ENCODE measurements around the gene CCR7.

The CCR7 gene

DNA sequence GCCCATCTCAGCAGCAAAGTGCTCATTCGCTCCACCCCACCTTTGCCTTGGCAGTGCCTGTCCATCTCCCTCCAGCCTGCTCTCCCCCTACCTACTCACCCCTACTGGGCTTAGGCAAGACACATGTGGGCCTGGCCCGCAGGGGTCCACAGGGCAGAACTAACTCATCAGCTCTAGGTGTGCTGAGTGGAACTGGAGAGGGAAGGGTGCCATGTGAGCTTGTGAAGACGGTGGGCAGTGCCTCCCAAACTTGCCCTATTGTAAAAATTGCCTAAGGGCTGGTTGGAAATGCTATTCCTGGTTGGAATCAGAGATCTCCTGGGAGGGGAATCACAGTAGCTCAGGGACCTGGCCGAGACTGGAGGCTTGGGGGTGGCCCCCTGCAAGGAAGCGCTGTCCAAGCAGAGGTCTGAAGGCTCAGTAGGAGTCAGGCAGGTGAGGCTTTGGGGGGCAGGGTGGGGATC, 34.7 kb downstream of the CCR7 start:
- Histone ChIP-seq H3K4me1 (ENCODE audit: control insufficient read depth, insufficient read depth, low read length) (no peaks in the 10 kb centered on the region), H3K27ac (ENCODE audit: extremely low read depth, low read depth, low read length) (no peak overlapping the region), H3K9me3 (ENCODE audit: control insufficient read depth, insufficient read depth, low read depth, low read length) (no peaks in the 10 kb centered on the region), H3K4me3 (ENCODE audit: low read depth, low read length) (no peak overlapping the region), H3K36me3 (ENCODE audit: control insufficient read depth in 2 of 2, insufficient read depth in 1 of 2, low read length in 2 of 2) (no peaks in the 10 kb centered on the region)
- ChIA-PET POLR2A (no interaction called here), CTCF (interaction anchor here (0.7 to 12.0 kb wide), 7 partner anchors 16 to 173 kb away, joined by 3 to 194 read pairs (median 58); partner anchors contain the start of gene IGFBP4)
- peak; percentile 43 for TF ChIP-seq ZIC2 (tag by site-specific recombination; IDR thresholded peaks at IDR 0.05)
- peak; percentile 90 for TF ChIP-seq GLIS1 (tag by site-specific recombination; IDR thresholded peaks at IDR 0.05)
- TF ChIP-seq ZNF792 (tag by site-specific recombination; IDR thresholded peaks at IDR 0.05), result no peak

DNA sequence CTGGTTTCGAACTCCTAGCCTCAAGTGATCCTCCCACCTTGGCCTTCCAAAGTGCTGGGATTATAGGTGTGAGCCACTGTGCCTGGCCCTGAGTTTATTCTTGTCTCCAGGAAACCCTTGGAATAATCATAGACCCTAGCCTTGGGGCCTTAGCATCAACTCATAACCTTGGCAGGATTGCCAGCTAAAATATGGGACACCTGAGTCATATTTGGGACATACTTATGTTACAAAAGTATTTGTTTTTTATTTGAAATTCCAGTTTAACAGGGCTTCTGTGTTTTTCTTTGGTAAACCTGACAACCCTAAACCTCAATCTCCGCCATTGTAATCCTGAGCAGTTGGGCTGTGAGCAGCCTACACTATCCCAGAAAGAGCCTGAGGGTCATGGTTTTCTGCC, 35.3 kb downstream of the CCR7 start:
- H3K27ac ChIP-seq (ENCODE audit: extremely low read depth, low read depth, low read length), result no peak overlapping the region
- H3K9me3 ChIP-seq (ENCODE audit: control insufficient read depth, insufficient read depth, low read depth, low read length), result no peaks in the 10 kb centered on the region
- CTCF ChIA-PET, result interaction anchor here (0.7 to 12.0 kb wide), 7 partner anchors 17 to 173 kb away, joined by 3 to 194 read pairs (median 58); partner anchors contain the start of gene IGFBP4
- no peaks in the 10 kb centered on the region for H3K36me3 ChIP-seq (ENCODE audit: control insufficient read depth in 2 of 2, insufficient read depth in 1 of 2, low read length in 2 of 2)
- POLR2A ChIA-PET, result no interaction called here
- TF ChIP-seq ZNF585B (tag by site-specific recombination; IDR thresholded peaks at IDR 0.05) (no peak), ZNF626 (tag by site-specific recombination; IDR thresholded peaks at IDR 0.05) (no peak), ZNF10 (tag by site-specific recombination; IDR thresholded peaks at IDR 0.05) (no peak), ZFHX2 (tag by site-specific recombination; conservative IDR thresholded peaks at IDR 0.05) (no peak), ZNF549 (tag by site-specific recombination; IDR thresholded peaks at IDR 0.05) (no peak), ZNF76 (tag by site-specific recombination; IDR thresholded peaks at IDR 0.05; ENCODE audit: borderline replicate concordance, low read depth) (no peak), ZNF548 (tag by site-specific recombination; IDR thresholded peaks at IDR 0.05) (no peak), REPIN1 (tag by site-specific recombination; IDR thresholded peaks at IDR 0.05; ENCODE audit: low read depth) (no peak), ZNF610 (tag by site-specific recombination; IDR thresholded peaks at IDR 0.05; ENCODE audit: borderline replicate concordance) (no peak), RBAK (tag by site-specific recombination; IDR thresholded peaks at IDR 0.05) (no peak), ZNF391 (tag by site-specific recombination; IDR thresholded peaks at IDR 0.05; ENCODE audit: borderline replicate concordance, low read depth) (no peak)
- TF ChIP-seq, protein P1, sequence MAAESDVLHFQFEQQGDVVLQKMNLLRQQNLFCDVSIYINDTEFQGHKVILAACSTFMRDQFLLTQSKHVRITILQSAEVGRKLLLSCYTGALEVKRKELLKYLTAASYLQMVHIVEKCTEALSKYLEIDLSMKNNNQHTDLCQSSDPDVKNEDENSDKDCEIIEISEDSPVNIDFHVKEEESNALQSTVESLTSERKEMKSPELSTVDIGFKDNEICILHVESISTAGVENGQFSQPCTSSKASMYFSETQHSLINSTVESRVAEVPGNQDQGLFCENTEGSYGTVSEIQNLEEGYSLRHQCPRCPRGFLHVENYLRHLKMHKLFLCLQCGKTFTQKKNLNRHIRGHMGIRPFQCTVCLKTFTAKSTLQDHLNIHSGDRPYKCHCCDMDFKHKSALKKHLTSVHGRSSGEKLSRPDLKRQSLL (tag by site-specific recombination; IDR thresholded peaks at IDR 0.05), result no peak
- TF ChIP-seq, protein P2, sequence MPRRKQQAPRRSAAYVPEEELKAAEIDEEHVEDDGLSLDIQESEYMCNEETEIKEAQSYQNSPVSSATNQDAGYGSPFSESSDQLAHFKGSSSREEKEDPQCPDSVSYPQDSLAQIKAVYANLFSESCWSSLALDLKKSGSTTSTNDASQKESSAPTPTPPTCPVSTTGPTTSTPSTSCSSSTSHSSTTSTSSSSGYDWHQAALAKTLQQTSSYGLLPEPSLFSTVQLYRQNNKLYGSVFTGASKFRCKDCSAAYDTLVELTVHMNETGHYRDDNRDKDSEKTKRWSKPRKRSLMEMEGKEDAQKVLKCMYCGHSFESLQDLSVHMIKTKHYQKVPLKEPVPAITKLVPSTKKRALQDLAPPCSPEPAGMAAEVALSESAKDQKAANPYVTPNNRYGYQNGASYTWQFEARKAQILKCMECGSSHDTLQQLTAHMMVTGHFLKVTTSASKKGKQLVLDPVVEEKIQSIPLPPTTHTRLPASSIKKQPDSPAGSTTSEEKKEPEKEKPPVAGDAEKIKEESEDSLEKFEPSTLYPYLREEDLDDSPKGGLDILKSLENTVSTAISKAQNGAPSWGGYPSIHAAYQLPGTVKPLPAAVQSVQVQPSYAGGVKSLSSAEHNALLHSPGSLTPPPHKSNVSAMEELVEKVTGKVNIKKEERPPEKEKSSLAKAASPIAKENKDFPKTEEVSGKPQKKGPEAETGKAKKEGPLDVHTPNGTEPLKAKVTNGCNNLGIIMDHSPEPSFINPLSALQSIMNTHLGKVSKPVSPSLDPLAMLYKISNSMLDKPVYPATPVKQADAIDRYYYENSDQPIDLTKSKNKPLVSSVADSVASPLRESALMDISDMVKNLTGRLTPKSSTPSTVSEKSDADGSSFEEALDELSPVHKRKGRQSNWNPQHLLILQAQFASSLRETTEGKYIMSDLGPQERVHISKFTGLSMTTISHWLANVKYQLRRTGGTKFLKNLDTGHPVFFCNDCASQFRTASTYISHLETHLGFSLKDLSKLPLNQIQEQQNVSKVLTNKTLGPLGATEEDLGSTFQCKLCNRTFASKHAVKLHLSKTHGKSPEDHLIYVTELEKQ (tag by site-specific recombination; IDR thresholded peaks at IDR 0.05; ENCODE audit: borderline replicate concordance), result no peak
- TF ChIP-seq, protein P3, sequence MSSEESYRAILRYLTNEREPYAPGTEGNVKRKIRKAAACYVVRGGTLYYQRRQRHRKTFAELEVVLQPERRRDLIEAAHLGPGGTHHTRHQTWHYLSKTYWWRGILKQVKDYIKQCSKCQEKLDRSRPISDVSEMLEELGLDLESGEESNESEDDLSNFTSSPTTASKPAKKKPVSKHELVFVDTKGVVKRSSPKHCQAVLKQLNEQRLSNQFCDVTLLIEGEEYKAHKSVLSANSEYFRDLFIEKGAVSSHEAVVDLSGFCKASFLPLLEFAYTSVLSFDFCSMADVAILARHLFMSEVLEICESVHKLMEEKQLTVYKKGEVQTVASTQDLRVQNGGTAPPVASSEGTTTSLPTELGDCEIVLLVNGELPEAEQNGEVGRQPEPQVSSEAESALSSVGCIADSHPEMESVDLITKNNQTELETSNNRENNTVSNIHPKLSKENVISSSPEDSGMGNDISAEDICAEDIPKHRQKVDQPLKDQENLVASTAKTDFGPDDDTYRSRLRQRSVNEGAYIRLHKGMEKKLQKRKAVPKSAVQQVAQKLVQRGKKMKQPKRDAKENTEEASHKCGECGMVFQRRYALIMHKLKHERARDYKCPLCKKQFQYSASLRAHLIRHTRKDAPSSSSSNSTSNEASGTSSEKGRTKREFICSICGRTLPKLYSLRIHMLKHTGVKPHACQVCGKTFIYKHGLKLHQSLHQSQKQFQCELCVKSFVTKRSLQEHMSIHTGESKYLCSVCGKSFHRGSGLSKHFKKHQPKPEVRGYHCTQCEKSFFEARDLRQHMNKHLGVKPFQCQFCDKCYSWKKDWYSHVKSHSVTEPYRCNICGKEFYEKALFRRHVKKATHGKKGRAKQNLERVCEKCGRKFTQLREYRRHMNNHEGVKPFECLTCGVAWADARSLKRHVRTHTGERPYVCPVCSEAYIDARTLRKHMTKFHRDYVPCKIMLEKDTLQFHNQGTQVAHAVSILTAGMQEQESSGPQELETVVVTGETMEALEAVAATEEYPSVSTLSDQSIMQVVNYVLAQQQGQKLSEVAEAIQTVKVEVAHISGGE (tag by site-specific recombination; conservative IDR thresholded peaks at IDR 0.05; ENCODE audit: low read depth), result no peak
- no peak overlapping the region for H3K4me3 ChIP-seq (ENCODE audit: low read depth, low read length)
- no peaks in the 10 kb centered on the region for H3K4me1 ChIP-seq (ENCODE audit: control insufficient read depth, insufficient read depth, low read length)

Data from HEK293 (cell line).